A673 (cell line): Measurements from ENCODE around the gene HIBADH. TPM values are rescaled to one million over a fixed set of nuclear protein-coding genes. Genes with fewer than 3 reads are reported as not detected.

Experiments
- BruUV-seq: library from RNA; stranded (reverse); fragments of 400-500 nt; replicated peaks from 2 replicates; lab custom pipeline; 2021; lab: Mats Ljungman, UMichigan
- CTCF ChIA-PET: fragments of 300-600 bp; sonication (Branson Sonifier 250); formaldehyde crosslinking; loops from one replicate; lab custom pipeline; 2022; ENCODE audit warnings: antibody characterized with exemption; lab: Charles Lee
- POLR2A ChIA-PET: fragments of 300-600 bp; sonication (Branson Sonifier 250); formaldehyde crosslinking; loops from one replicate; lab custom pipeline; 2022; ENCODE audit warnings: antibody characterized with exemption; ENCODE audit not compliant: low non-redundant PET; lab: Charles Lee
- DNase-seq: peaks from one replicate; pipeline ENCODE4 v3.0.0-alpha.2; 2015; ENCODE audit warnings: low spot score
- H3K27ac ChIP-seq: fragments of 200-600 bp; sonication (generic); 2 replicates; pipeline ENCODE4 v1.5.1; 2016; ENCODE audit warnings: mixed run types, low read depth, mild to moderate bottlenecking, mixed read lengths, antibody characterized with exemption, low read length; ENCODE audit not compliant: poor library complexity, severe bottlenecking
- H3K27me3 ChIP-seq: fragments of 200-600 bp; sonication (generic); replicated peaks from 2 replicates; pipeline ENCODE4 v1.6.1; 2017; ENCODE audit warnings: mixed run types, low read depth, mild to moderate bottlenecking, mixed read lengths, antibody characterized with exemption, low read length; ENCODE audit not compliant: insufficient read depth, poor library complexity
- H3K36me3 ChIP-seq: fragments of 200-600 bp; sonication (generic); 2 replicates; pipeline ENCODE4 v1.6.1; 2016; ENCODE audit warnings: mixed run types, mild to moderate bottlenecking, mixed read lengths, antibody characterized with exemption, low read length; ENCODE audit not compliant: insufficient read depth, poor library complexity, severe bottlenecking
- H3K4me1 ChIP-seq: fragments of 200-600 bp; sonication (generic); 2 replicates; pipeline ENCODE4 v1.6.1; 2017; ENCODE audit warnings: mixed run types, mild to moderate bottlenecking, mixed read lengths, antibody characterized with exemption, low read length; ENCODE audit not compliant: insufficient read depth, poor library complexity, severe bottlenecking
- H3K4me3 ChIP-seq: fragments of 200-600 bp; sonication (generic); 2 replicates; pipeline ENCODE4 v1.5.1; 2016; ENCODE audit warnings: low read depth, mixed run types, mild to moderate bottlenecking, mixed read lengths, low read length; ENCODE audit not compliant: poor library complexity, severe bottlenecking
- H3K9me3 ChIP-seq: fragments of 200-600 bp; sonication (generic); 2 replicates; pipeline ENCODE4 v1.6.1; 2016; ENCODE audit warnings: mixed run types, low read depth, mild to moderate bottlenecking, mixed read lengths, antibody characterized with exemption, low read length; ENCODE audit not compliant: poor library complexity, severe bottlenecking
- CTCF ChIP-seq: fragments of 300-800, 200-600 bp; sonication (generic); conservative IDR thresholded peaks from 2 replicates; pipeline ENCODE4 v1.5.1; 2017; ENCODE audit warnings: low read depth, mild to moderate bottlenecking, antibody characterized with exemption, low read length, moderate library complexity, mixed read lengths
- EZH2 ChIP-seq: fragments of 200-600 bp; sonication (generic); IDR thresholded peaks from 2 replicates; pipeline ENCODE4 v1.6.1; 2017; ENCODE audit warnings: borderline replicate concordance, low read depth, mild to moderate bottlenecking, mixed read lengths, antibody characterized with exemption, low read length; ENCODE audit not compliant: poor library complexity, severe bottlenecking
- intact Hi-C: fragments of 100-400 bp; cut with micrococcal nuclease; formaldehyde crosslinking; loops from one replicate; pipeline ENCODE4 v1.10.0; 2022; ENCODE audit not compliant: unreplicated experiment
- total RNA-seq: library from RNA; stranded (reverse); gene quantifications from 2 replicates; pipeline ENCODE4 v1.2.3, GENCODE V29; 2021

The HIBADH gene
- total RNA-seq, 1 experiment from 2014 or later: 10.2 TPM

- Histone ChIP-seq H3K9me3 (no peaks in the 10 kb centered on the region), H3K27ac (no peak overlapping the region), H3K4me3 (no peak overlapping the region), H3K27me3 (no peaks in the 10 kb centered on the region), H3K4me1 (no peaks in the 10 kb centered on the region), H3K36me3 (no peaks in the 10 kb centered on the region)
- no TSS peak for BruUV-seq
- intact Hi-C loops: no loop called here
- TF ChIP-seq CTCF (no peak), EZH2 (no peak)
- POLR2A ChIA-PET: no interaction called here
- CTCF ChIA-PET: no interaction called here
- DNase-seq: no peak
Measured at GRCh38 chr7:27518561-27519350, 143.9 kb downstream of the HIBADH start.

- intact Hi-C loops: no loop called here
Measured at GRCh38 chr7:27516421-27516820, 146.3 kb downstream of the HIBADH start.

GRCh38 chr7:27515933-27516332, 146.8 kb downstream of the HIBADH start:
- ChIA-PET CTCF (no interaction called here), POLR2A (no interaction called here)
- no peak for DNase-seq
- intact Hi-C loops: no loop called here
- H3K4me3 ChIP-seq: no peak overlapping the region
- H3K4me1 ChIP-seq: no peaks in the 10 kb centered on the region
- TF ChIP-seq CTCF (no peak), EZH2 (no peak)
- no TSS peak for BruUV-seq
- no peaks in the 10 kb centered on the region for H3K36me3 ChIP-seq
- H3K27ac ChIP-seq: no peak overlapping the region
- no peaks in the 10 kb centered on the region for H3K27me3 ChIP-seq
- H3K9me3 ChIP-seq: no peaks in the 10 kb centered on the region

More at GRCh38 chr7:27516421-27516820, 146.3 kb downstream of the HIBADH start:
- POLR2A ChIA-PET: no interaction called here
- H3K27me3 ChIP-seq: no peaks in the 10 kb centered on the region
- H3K36me3 ChIP-seq: no peaks in the 10 kb centered on the region
- H3K4me1 ChIP-seq: no peaks in the 10 kb centered on the region
- no peaks in the 10 kb centered on the region for H3K9me3 ChIP-seq
- CTCF ChIA-PET: no interaction called here
- BruUV-seq: no TSS peak
- TF ChIP-seq CTCF (no peak), EZH2 (no peak)
- H3K27ac ChIP-seq: no peak overlapping the region
- no peak for DNase-seq
- no peak overlapping the region for H3K4me3 ChIP-seq
